ENCODE data around the gene TSPAN5.

Gene TSPAN5

DNA sequence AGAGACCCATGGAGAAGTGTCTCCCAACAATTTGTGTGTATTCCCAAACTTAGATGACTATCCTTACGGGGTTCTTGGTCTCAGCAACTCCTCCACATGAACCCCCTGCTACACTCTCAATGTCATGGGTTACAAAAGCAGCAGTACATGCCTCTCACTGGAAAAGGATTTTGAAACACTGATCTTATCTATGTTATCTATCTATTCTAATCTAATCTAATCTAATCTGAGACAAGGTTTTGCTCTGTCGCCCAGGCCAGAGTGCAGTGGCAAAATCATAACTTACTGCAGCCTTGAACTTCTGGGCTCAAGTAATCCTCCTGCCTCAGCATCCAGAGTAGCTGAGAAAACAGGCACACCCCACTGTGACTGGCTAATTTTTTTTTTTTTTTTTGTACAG, 19.3 kb downstream of the TSPAN5 start:
- TF ChIP-seq CTCF (IDR thresholded peaks at IDR 0.05; ENCODE audit: insufficient read depth, low read depth, low read length, missing control alignments), result no peak
- no peak overlapping the region for H3K4me3 ChIP-seq (ENCODE audit: low read depth, low read length)
- DNase-seq (ENCODE audit: low read depth), result no peak

- no peak for TF ChIP-seq CTCF (IDR thresholded peaks at IDR 0.05; ENCODE audit: insufficient read depth, low read depth, low read length, missing control alignments)
- DNase-seq (ENCODE audit: low read depth), result no peak
- H3K4me3 ChIP-seq (ENCODE audit: low read depth, low read length), result no peak overlapping the region
Measured at GRCh38 chr4:98638661-98639060, 19.8 kb downstream of the TSPAN5 start.

- TF ChIP-seq CTCF (IDR thresholded peaks at IDR 0.05; ENCODE audit: insufficient read depth, low read depth, low read length, missing control alignments), result no peak
- no peak for DNase-seq (ENCODE audit: low read depth)
- no peak overlapping the region for H3K4me3 ChIP-seq (ENCODE audit: low read depth, low read length)
Measured at GRCh38 chr4:98634061-98634460, 24.4 kb downstream of the TSPAN5 start.

GRCh38 chr4:98633159-98633558, 25.3 kb downstream of the TSPAN5 start:
- TF ChIP-seq CTCF (IDR thresholded peaks at IDR 0.05; ENCODE audit: insufficient read depth, low read depth, low read length, missing control alignments), result no peak
- H3K4me3 ChIP-seq (ENCODE audit: low read depth, low read length), result no peak overlapping the region
- DNase-seq (ENCODE audit: low read depth), result no peak

DNA sequence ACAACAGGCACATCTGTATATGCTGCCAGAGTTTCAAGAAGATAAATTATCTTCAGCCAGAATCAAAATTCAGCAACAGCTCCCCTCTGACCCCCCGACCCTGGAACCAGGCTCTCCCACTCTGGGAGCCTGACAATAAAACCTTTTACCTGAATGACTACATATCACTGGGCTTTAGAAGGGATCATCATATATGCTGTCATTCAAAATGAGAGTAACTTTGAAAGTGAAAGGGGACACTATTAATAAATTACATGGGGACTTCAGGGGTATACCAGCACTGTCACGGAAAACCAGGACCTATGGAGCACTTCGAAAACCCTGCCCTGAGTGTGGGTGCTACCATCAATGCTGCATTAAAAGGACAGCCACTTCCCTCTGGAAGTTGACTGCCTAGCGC, 26.2 kb downstream of the TSPAN5 start:
- TF ChIP-seq CTCF (IDR thresholded peaks at IDR 0.05; ENCODE audit: insufficient read depth, low read depth, low read length, missing control alignments), result no peak
- no peak overlapping the region for H3K4me3 ChIP-seq (ENCODE audit: low read depth, low read length)

GRCh38 chr4:98631506-98631905, 26.9 kb downstream of the TSPAN5 start:
- H3K4me3 ChIP-seq (ENCODE audit: low read depth, low read length), result no peak overlapping the region
- TF ChIP-seq CTCF (IDR thresholded peaks at IDR 0.05; ENCODE audit: insufficient read depth, low read depth, low read length, missing control alignments), result no peak
- DNase-seq (ENCODE audit: low read depth), result no peak

More for the DNA sequence above, 26.2 kb downstream of the TSPAN5 start:
- no peak for DNase-seq (ENCODE audit: low read depth)

GRCh38 chr4:98630737-98631454, 27.5 kb downstream of the TSPAN5 start:
- no peak for TF ChIP-seq CTCF (IDR thresholded peaks at IDR 0.05; ENCODE audit: insufficient read depth, low read depth, low read length, missing control alignments)
- H3K4me3 ChIP-seq (ENCODE audit: low read depth, low read length), result no peak overlapping the region
- no peak for DNase-seq (ENCODE audit: low read depth)

Measured in GM12865 (cell line).